Bronchial epithelial cell (primary cell): Measurements from ENCODE around the gene TRIM2. TPM values are rescaled to one million over a fixed set of nuclear protein-coding genes. Genes with fewer than 3 reads are reported as not detected.
A peak's percentile ranks its signal among the peaks of the same experiment; 100 is the strongest.

ENCODE experiments used
- DNase-seq: peaks from one replicate; pipeline ENCODE4 v3.0.0-alpha.2; 2010; ENCODE audit warnings: low read depth
- FAIRE-seq: peaks from 2 replicates; lab custom pipeline; 2011; peaks lifted over from hg19 to GRCh38; lab: Jason Lieb, UNC
- H3K27me3 ChIP-seq: 2 replicates; pipeline ENCODE4 v1.5.1; 2011; ENCODE audit warnings: low read length; ENCODE audit not compliant: control insufficient read depth, insufficient read depth
- H3K36me3 ChIP-seq: 2 replicates; pipeline ENCODE4 v1.5.1; 2011; ENCODE audit warnings: low read length; ENCODE audit not compliant: control insufficient read depth, insufficient read depth
- H3K4me3 ChIP-seq: 2 replicates; pipeline ENCODE4 v1.5.1; 2011; ENCODE audit warnings: mild to moderate bottlenecking, low read depth, low read length, control low read depth
- total RNA-seq: library from RNA; depleted of rRNA; stranded (reverse); fragments of >200 nt; gene quantifications from 2 replicates; pipeline ENCODE4 v1.2.1, GENCODE V29; 2014
- TF ChIP-seq, protein P1 (sequence below): IDR thresholded peaks from 2 replicates; pipeline ENCODE4 v1.5.1; 2011; ENCODE audit warnings: mild to moderate bottlenecking, moderate library complexity, low read length, control low read depth, inconsistent platforms; ENCODE audit not compliant: insufficient read depth, severe bottlenecking

TRIM2 gene
- total RNA-seq, 1 donor from 2014 or later, result 7.1 TPM

DNA sequence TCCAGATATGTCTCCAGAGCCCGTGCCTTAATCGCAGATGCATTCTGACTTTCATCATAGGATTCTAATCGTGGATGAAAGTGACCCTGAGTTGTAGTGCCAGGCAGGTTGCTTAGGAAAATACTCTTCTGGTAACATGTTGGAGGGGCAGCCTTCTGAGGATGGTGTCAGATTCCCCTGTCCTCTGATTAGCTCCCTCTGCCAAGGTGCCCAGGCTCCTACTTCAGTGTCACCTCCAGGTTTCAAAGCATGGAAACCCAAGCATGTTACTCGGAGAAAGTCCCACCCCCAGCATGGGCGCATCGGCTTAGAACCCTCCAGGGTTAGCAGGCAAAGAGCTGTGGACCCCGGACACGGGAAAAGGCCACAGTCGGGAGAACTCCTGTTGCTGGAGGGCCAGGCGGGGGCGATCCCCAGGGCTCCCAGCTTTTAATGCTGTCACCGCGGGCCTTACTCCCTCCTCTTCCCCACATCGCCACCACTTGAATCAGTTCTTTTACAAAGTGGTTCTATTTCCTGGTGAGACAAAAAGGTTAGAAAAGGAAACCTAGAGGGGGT lies 44.5 kb downstream of the TRIM2 start:
- H3K4me3 ChIP-seq, result peak overlapping the region; percentile 46
- FAIRE-seq (no peak), DNase-seq (no peak)
- TF ChIP-seq, protein P1, sequence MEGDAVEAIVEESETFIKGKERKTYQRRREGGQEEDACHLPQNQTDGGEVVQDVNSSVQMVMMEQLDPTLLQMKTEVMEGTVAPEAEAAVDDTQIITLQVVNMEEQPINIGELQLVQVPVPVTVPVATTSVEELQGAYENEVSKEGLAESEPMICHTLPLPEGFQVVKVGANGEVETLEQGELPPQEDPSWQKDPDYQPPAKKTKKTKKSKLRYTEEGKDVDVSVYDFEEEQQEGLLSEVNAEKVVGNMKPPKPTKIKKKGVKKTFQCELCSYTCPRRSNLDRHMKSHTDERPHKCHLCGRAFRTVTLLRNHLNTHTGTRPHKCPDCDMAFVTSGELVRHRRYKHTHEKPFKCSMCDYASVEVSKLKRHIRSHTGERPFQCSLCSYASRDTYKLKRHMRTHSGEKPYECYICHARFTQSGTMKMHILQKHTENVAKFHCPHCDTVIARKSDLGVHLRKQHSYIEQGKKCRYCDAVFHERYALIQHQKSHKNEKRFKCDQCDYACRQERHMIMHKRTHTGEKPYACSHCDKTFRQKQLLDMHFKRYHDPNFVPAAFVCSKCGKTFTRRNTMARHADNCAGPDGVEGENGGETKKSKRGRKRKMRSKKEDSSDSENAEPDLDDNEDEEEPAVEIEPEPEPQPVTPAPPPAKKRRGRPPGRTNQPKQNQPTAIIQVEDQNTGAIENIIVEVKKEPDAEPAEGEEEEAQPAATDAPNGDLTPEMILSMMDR, result no peak
- H3K36me3 ChIP-seq, result no peaks in the 10 kb centered on the region
- H3K27me3 ChIP-seq, result no peaks in the 10 kb centered on the region

DNA sequence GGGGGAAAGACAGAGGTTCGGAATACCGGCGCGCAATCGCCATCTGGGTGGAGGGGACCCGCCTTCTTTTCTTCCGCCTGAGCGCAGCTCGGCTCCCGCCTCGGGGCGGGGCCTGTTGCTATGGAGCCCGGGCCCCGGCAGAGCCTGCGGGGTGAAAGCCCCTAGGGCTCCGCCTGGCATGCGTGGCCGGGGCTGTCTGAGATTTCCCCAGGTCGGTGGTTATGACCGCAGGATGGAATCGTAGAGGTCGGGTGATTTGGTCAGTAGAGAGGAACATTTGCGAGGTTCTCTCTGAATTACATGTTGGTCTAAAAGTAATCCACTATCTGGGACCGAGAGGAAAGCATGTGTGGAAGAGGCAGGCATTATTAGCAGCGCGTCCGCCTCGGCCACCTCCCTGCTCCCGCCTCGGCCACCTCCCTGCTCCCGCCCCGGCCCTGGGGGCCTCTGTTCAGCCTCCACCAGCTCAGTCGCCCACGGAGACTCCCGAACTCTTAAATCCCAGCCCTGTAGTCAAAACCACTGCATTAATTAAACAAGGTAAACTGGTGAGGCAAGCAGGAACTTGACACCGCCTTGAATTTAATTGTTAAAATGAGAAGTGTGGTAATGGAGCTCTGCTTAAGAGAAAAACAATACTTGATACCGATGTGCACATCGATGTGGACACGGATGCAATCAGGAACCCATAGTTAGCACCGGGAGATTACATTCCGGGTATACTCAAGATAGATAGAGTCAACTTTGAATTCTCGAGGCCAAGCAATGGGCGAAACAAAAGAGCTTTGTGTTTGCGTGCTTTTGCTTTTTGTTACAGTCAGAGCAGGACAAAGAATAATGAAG lies 45.2 kb downstream of the TRIM2 start:
- FAIRE-seq (peak; percentile 18), DNase-seq (peak; percentile 60)
- TF ChIP-seq, protein P1, result no peak
- Histone ChIP-seq H3K36me3 (no peaks in the 10 kb centered on the region), H3K27me3 (no peaks in the 10 kb centered on the region), H3K4me3 (peak overlapping the region; percentile 46)

DNA sequence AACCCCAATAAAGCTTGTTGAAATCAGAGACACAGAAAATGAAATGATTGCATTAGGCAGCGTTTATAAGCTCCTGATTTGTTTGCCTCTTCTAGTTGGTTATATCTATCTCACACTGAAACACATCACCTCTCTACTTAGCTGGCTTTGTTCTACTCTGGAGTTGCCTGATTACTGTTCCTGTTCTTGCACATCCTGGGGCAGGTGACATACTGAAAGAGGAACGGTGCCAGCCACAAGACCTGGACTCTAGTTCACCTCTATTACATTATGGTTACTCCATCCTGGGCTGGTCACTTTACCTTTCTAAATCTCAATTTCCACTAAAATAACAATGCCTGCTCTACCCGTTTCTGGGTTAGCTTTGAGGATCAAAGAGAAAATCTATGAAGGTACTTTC lies 47.9 kb downstream of the TRIM2 start:
- H3K36me3 ChIP-seq, result no peaks in the 10 kb centered on the region
- FAIRE-seq (no peak), DNase-seq (no peak)
- H3K4me3 ChIP-seq, result no peak overlapping the region
- no peaks in the 10 kb centered on the region for H3K27me3 ChIP-seq
- TF ChIP-seq, protein P1, result no peak

DNA sequence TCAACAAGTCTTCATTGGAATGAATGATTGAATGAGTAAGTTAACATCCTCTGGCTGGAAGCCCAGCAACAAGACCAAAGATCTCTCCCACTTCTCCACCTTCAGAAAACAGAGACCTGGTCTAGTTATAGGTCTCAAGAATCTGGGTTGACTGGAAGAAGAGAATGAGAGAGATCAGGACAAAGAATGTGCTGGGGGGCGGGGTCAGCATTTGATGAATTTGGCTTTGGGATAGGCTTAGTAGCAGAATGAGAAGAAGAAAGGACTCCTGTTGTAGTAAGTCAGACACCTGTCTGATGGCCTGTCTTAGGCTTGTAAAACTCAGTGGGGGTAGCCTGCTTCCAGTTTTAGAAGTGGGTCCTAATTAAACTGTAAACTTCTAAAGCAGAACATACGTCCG lies 51.0 kb downstream of the TRIM2 start:
- H3K27me3 ChIP-seq, result no peaks in the 10 kb centered on the region
- TF ChIP-seq, protein P1, result no peak
- DNase-seq (no peak), FAIRE-seq (no peak)
- no peak overlapping the region for H3K4me3 ChIP-seq
- no peaks in the 10 kb centered on the region for H3K36me3 ChIP-seq

DNA sequence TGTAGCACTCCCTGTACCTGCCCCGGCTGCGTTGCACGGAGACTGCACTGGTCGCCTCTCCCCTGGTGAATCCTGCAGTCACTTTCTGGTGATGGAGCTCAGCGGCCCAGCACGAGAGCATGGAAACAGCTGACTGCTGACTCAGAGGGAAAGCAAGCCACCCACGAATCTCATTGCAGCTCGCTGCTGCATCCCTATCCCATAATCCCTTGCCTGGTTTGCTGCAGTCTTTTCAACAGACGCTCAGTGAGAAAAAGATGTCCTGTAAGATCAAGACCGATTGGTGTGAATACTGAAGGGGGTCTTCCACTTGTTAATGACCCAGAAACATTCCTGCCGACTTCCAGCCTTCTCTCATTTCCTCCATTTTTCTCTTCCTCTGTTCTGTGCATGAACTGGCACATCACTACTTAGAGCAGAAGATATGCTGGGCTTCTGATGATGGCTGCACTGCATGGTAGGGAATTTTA lies 52.9 kb downstream of the TRIM2 start:
- TF ChIP-seq, protein P1, result no peak
- H3K4me3 ChIP-seq, result no peak overlapping the region
- FAIRE-seq (peak; percentile 13), DNase-seq (no peak)
- H3K27me3 ChIP-seq, result no peaks in the 10 kb centered on the region
- H3K36me3 ChIP-seq, result no peaks in the 10 kb centered on the region
